Stomach (tissue), 9 donors: ENCODE data around the gene ALG3. TPM values are rescaled to one million over a fixed set of nuclear protein-coding genes. Genes with fewer than 3 reads are reported as not detected.

Source experiments
- DNase-seq, 2 donors: peaks; one replicate each; pipeline versions ENCODE4 v3.0.0 to v3.0.0-alpha.2; 2013 to 2019
- H3K27ac ChIP-seq, 5 donors: fragments of 200-600 bp in 4 of 5; sonication (generic) in 4 of 5; one replicate each; pipeline ENCODE4 v1.5.1; 2013 to 2019; ENCODE audit warnings: mild to moderate bottlenecking in 1 of 5, moderate library complexity in 1 of 5
- H3K27me3 ChIP-seq, 3 donors: fragments of 200-600 bp; sonication (generic); one replicate each; pipeline ENCODE4 v1.5.1; 2017 to 2019; ENCODE audit warnings: mixed run types in 1 of 3
- H3K36me3 ChIP-seq, 4 donors: fragments of 200-600 bp; sonication (generic); 1 replicate in 3 of 4; 2 replicates in 1 of 4; pipeline ENCODE4 v1.5.1; 2016 to 2019
- H3K4me1 ChIP-seq, 4 donors: fragments of 200-600 bp; sonication (generic); one replicate each; pipeline ENCODE4 v1.5.1; 2016 to 2019
- H3K4me3 ChIP-seq, 4 donors: fragments of 200-600 bp; sonication (generic) in 3 of 4; one replicate each; pipeline ENCODE4 v1.5.1; 2016 to 2019; ENCODE audit warnings: mild to moderate bottlenecking in 1 of 4
- H3K9me3 ChIP-seq, 4 donors: fragments of 200-600 bp; sonication (generic); one replicate each; pipeline ENCODE4 v1.5.1; 2016 to 2019
- EP300 ChIP-seq: sonication (generic); formaldehyde crosslinking; IDR thresholded peaks from one replicate; pipeline ENCODE4 v1.6.1; 2017; ENCODE audit warnings: antibody characterized with exemption
- POLR2A ChIP-seq, 4 donors: fragments of 450-650 bp; IDR thresholded peaks; one replicate each; pipeline ENCODE4 v1.6.1; 2016; ENCODE audit warnings: antibody characterized with exemption in 4 of 4, control low read depth in 2 of 4, mild to moderate bottlenecking in 1 of 4, moderate library complexity in 1 of 4
- POLR2AphosphoS5 ChIP-seq, 3 donors: sonication (generic); formaldehyde crosslinking; IDR thresholded peaks; one replicate each; pipeline ENCODE4 v1.6.1; 2016; ENCODE audit warnings: antibody characterized with exemption in 3 of 3
- WGBS, 5 donors: extraction: QIAGEN DNeasy Blood & Tissue Kit in 3 of 5; methylation state at CpG; one replicate each; pipeline versions ENCODE4 v1.1.5 to v1.1.7; 2013 to 2018; 5-methylcytosine and 5-hydroxymethylcytosine counted together
- intact Hi-C: fragments of 100-400 bp; cut with DNase I; formaldehyde crosslinking; loops from one replicate; pipeline ENCODE4 v1.15.1; 2023; ENCODE audit warnings: low total_unique reads
- polyA plus RNA-seq, 3 donors: library from polyadenylated mRNA; stranded (reverse); fragments of 200-250 nt; gene quantifications; one replicate each; pipeline ENCODE4 v1.2.3, GENCODE V29; 2013
- total RNA-seq, 5 donors: library from RNA; depleted of rRNA; stranded (reverse); fragments of >200 nt; gene quantifications; one replicate each; pipeline versions ENCODE4 v1.1.0 to v1.2.3, GENCODE V29; 2014 to 2016
- TF ChIP-seq, protein P1 (sequence below), 7 experiments: fragments of 450-650 bp in 4 of 7; fragments of 200-600 bp in 3 of 7; sonication (generic) in 3 of 7; IDR thresholded peaks; one replicate each; pipeline ENCODE4 v1.5.1; 2016 to 2019; ENCODE audit warnings: antibody characterized with exemption in 7 of 7, control low read depth in 2 of 7, mild to moderate bottlenecking in 1 of 7
- donor health status: healthy with polysubstance abuse.
- donor health status: Bipolar disorder and iron deficiency.
- donor health status: healthy.

Gene ALG3
- total and polyA plus RNA-seq, 8 donors, result 17.1 to 253 (median 22.1) TPM

DNA sequence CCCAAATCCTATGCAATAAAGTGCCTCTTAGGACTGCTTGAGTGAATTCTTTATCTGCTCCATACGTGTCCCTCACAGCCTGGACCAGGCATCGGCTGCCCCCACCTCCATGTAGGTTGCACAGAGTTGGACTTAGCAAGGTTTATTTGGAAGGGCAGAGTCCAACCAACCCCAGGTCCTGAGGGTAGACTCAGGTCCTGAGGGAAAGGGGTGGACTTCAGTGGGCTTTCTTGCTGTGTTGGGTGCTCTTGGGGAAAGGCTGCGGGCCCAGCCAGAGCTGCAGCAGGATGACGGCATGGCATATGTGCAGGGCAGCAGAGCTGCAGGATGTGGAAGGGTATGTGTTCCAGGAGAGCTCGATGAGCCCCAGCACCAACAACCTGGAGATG, 6.5 kb downstream of the ALG3 start:
- 76 to 87% (median 81%) methylated on average over 5 of the region's 5 CpGs for WGBS, 5 donors
- intact Hi-C loops, result loop anchor here (10.0 kb wide), 1 partner anchor 57 kb away; the partner anchor contains the start of gene ABCF3
- Histone ChIP-seq H3K4me3 (no peak overlapping the region), H3K36me3 (peaks cover 34 to 42% (median 40%) of the 10 kb centered on the region in 4 donors), H3K9me3 (no peaks in the 10 kb centered on the region), H3K4me1 (peaks cover 10 to 20% (median 14%) of the 10 kb centered on the region in 4 donors), H3K27me3 (peaks cover 0 to 28% (median 0%) of the 10 kb centered on the region in 3 donors), H3K27ac (no peak overlapping the region)
- TF ChIP-seq POLR2AphosphoS5 (IDR thresholded peaks at IDR 0.05) (no peak), EP300 (no peak), POLR2A (IDR thresholded peaks at IDR 0.05) (no peak)
- TF ChIP-seq, protein P1, sequence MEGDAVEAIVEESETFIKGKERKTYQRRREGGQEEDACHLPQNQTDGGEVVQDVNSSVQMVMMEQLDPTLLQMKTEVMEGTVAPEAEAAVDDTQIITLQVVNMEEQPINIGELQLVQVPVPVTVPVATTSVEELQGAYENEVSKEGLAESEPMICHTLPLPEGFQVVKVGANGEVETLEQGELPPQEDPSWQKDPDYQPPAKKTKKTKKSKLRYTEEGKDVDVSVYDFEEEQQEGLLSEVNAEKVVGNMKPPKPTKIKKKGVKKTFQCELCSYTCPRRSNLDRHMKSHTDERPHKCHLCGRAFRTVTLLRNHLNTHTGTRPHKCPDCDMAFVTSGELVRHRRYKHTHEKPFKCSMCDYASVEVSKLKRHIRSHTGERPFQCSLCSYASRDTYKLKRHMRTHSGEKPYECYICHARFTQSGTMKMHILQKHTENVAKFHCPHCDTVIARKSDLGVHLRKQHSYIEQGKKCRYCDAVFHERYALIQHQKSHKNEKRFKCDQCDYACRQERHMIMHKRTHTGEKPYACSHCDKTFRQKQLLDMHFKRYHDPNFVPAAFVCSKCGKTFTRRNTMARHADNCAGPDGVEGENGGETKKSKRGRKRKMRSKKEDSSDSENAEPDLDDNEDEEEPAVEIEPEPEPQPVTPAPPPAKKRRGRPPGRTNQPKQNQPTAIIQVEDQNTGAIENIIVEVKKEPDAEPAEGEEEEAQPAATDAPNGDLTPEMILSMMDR (IDR thresholded peaks at IDR 0.05), result no peak
- DNase-seq, result no peak

DNA sequence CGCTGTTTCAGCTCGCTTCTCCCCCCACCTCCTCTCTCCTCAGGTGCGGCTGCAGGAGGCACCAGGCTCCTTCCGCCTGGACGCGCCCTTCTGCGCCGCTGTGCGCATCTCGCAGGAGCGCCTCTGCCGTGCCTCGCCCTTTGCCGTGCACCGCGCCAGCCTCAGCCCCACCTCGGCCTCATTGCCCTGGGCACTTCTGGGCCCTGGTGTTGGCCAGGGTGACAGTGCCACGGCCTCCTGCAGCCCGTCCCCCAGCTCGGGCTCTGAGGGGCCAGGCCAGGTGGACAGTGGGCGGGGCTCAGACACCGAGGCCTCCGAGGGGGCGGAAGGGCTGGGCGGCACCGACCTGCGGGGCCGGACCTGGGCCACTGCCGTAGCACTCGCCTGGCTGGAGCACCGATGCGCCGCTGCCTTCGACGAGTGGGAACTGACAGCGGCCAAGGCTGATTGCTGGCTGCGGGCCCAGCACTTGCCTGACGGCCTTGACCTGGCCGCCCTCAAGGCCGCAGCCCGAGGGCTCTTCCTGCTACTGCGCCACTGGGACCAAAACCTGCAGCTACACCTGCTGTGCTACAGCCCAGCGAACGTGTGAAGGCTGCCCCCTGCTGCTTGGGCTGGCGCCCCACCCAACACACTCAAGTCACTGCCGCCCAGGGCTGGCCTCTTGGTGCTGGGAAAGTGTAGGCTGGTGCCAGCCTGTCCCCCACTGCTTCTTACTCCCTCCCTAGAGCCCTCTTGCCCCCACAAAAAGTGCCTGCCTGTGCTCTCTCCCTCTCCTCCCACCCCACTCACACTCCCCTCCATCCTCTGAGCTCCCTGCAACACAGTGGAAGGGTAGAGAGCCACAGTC, 7.1 kb downstream of the ALG3 start:
- H3K4me1 ChIP-seq, result peaks cover 10 to 15% (median 12%) of the 10 kb centered on the region in 4 donors
- H3K9me3 ChIP-seq, result no peaks in the 10 kb centered on the region
- peak overlapping the region; percentile 16 to 35 (median 20) for H3K4me3 ChIP-seq
- peaks cover 0 to 33% (median 0%) of the 10 kb centered on the region in 3 donors for H3K27me3 ChIP-seq
- peak; percentile 76 to 89 for DNase-seq
- WGBS, 5 donors, result 16 to 40% (median 24%) methylated on average over 18 to 46 of the region's 46 CpGs
- intact Hi-C loops, result loop anchor here (10.0 kb wide), 1 partner anchor 57 kb away; the partner anchor contains the start of gene ABCF3
- peak overlapping the region in 1 of 5 donors; percentile 35 for H3K27ac ChIP-seq
- TF ChIP-seq, protein P1 (IDR thresholded peaks at IDR 0.05), result peak in 5 of 7 experiments; percentile 21 to 66 (median 44)
- TF ChIP-seq POLR2A (IDR thresholded peaks at IDR 0.05), result no peak
- no peak for TF ChIP-seq EP300
- peak in 1 of 3 donors; percentile 47 for TF ChIP-seq POLR2AphosphoS5 (IDR thresholded peaks at IDR 0.05)
- peaks cover 34 to 42% (median 40%) of the 10 kb centered on the region in 4 donors for H3K36me3 ChIP-seq

DNA sequence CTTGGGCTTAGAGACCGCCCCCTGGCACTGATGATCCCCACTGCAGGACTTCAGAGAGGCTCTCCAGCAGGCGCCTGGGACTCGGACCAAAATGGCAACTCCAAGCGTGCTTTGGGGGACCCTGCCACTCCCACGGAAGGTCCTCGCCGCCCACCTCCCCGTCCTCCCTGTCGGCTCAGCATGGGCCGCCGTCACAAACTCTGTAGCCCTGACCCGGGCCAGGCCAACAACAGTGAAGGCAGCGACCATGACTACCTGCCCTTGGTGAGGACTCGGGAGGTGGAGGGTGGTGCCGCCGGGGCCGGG, 7.7 kb downstream of the ALG3 start:
- Histone ChIP-seq H3K36me3 (peaks cover 34 to 42% (median 40%) of the 10 kb centered on the region in 4 donors), H3K27ac (no peak overlapping the region), H3K4me3 (peak overlapping the region in 1 of 4 donors; percentile 35), H3K9me3 (no peaks in the 10 kb centered on the region), H3K27me3 (peaks cover 0 to 33% (median 0%) of the 10 kb centered on the region in 3 donors), H3K4me1 (peaks cover 10 to 15% (median 12%) of the 10 kb centered on the region in 4 donors)
- DNase-seq, result no peak
- TF ChIP-seq POLR2AphosphoS5 (IDR thresholded peaks at IDR 0.05), result no peak
- TF ChIP-seq, protein P1 (IDR thresholded peaks at IDR 0.05), result no peak
- TF ChIP-seq EP300, result no peak
- no peak for TF ChIP-seq POLR2A (IDR thresholded peaks at IDR 0.05)
- WGBS, 5 donors, result 28 to 42% (median 40%) methylated on average over 11 to 17 of the region's 17 CpGs
- intact Hi-C loops, result loop anchor here (10.0 kb wide), 1 partner anchor 56 kb away; the partner anchor contains the start of gene ABCF3

DNA sequence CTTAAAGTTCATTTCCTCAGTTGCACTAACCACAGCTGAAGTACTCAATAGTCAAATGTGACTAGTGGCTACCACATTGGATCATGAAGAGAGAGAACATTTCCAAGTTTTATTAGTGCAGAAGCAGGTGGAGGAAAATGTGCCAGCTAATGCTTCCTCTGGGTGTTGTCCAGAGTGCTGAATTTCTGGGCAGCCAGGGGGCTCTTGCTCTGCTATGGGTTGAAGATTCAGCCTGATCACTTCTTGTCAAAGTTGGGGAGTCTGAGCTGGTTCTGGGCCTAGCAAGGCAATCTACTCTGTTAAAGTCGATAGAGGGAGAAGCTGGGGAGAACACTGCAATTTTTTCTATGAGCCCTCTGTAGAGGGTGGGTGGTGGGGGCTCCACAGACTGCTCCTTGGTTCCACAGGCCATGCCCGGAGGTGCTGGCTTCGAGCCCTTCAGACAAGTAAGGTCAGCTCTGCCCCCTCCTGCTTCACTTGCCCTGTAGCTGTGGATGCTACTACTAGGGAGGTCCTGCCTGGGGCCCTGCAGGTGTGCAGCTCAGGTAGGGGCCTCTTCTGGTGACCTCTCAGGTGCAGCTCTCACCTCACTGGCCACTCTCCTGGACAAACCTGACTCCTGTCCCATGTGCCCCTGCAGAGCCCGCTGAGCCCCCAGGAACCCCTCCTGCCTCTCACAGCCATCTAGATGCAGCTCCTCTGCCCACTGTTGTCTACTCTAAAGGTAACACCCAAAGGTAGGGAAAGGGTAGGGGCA, 8.2 kb downstream of the ALG3 start:
- H3K27me3 ChIP-seq, result peaks cover 0 to 33% (median 0%) of the 10 kb centered on the region in 3 donors
- no peaks in the 10 kb centered on the region for H3K9me3 ChIP-seq
- peaks cover 10 to 15% (median 12%) of the 10 kb centered on the region in 4 donors for H3K4me1 ChIP-seq
- 62 to 79% (median 75%) methylated on average over 2 to 4 of the region's 4 CpGs for WGBS, 5 donors
- TF ChIP-seq, protein P1 (IDR thresholded peaks at IDR 0.05), result no peak
- no peak for TF ChIP-seq POLR2AphosphoS5 (IDR thresholded peaks at IDR 0.05)
- no peak for TF ChIP-seq POLR2A (IDR thresholded peaks at IDR 0.05)
- TF ChIP-seq EP300, result no peak
- intact Hi-C loops, result loop anchor here (10.0 kb wide), 1 partner anchor 56 kb away; the partner anchor contains the start of gene ABCF3
- peak in 1 of 2 donors; percentile 72 for DNase-seq
- peaks cover 31 to 38% (median 37%) of the 10 kb centered on the region in 4 donors for H3K36me3 ChIP-seq
- no peak overlapping the region for H3K27ac ChIP-seq
- H3K4me3 ChIP-seq, result no peak overlapping the region
